GM12874 (cell line): ENCODE measurements around the gene FAM83E.

Source experiments
- CTCF ChIP-seq: IDR thresholded peaks from 2 replicates; pipeline ENCODE4 v1.5.1; 2011; ENCODE audit warnings: low read depth, mild to moderate bottlenecking, control low read depth, low read length, moderate library complexity; ENCODE audit not compliant: insufficient read depth

FAM83E gene

GRCh38 chr19:48614436-48615230, at the start of gene FAM83E:
TSS of gene FAM83E (minus strand) at chr19:48615076. CDS start at chr19:48613372, 1,704 bp downstream.
- TF ChIP-seq CTCF, result no peak

GRCh38 chr19:48664476-48664875, 49.6 kb upstream of the FAM83E start:
- no peak for TF ChIP-seq CTCF

- no peak for TF ChIP-seq CTCF
These were observed 48.8 kb upstream of the FAM83E start for GRCh38 chr19:48663667-48664066.

- no peak for TF ChIP-seq CTCF
These were observed 46.8 kb upstream of the FAM83E start for GRCh38 chr19:48661711-48662090.

GRCh38 chr19:48660852-48661710, 46.2 kb upstream of the FAM83E start:
- TF ChIP-seq CTCF, result no peak

- no peak for TF ChIP-seq CTCF
These were observed 44.9 kb upstream of the FAM83E start for GRCh38 chr19:48659768-48660167.

GRCh38 chr19:48658483-48658882, 43.6 kb upstream of the FAM83E start:
- TF ChIP-seq CTCF, result no peak
